ENCODE measurements around the gene S100A9. TPM values are rescaled to one million over a fixed set of nuclear protein-coding genes. Genes with fewer than 3 reads are reported as not detected.

S100A9 gene
- total RNA-seq, 1 experiment from 2014 or later: 1.8 TPM

GRCh38 chr1:153360592-153361479 lies 3.2 kb downstream of the S100A9 start:
- DNase-seq (ENCODE audit: low spot score): no peak

- DNase-seq (ENCODE audit: low spot score): no peak
Measured at GRCh38 chr1:153361480-153362109, 3.9 kb downstream of the S100A9 start.

- DNase-seq (ENCODE audit: low spot score): no peak
Measured at GRCh38 chr1:153362187-153362775, 4.6 kb downstream of the S100A9 start.

- DNase-seq (ENCODE audit: low spot score): no peak
Measured at GRCh38 chr1:153363641-153364040, 6.0 kb downstream of the S100A9 start.

GRCh38 chr1:153364156-153364555 lies 6.5 kb downstream of the S100A9 start:
- DNase-seq (ENCODE audit: low spot score): no peak

GRCh38 chr1:153364766-153365666 lies 7.4 kb downstream of the S100A9 start:
- DNase-seq (ENCODE audit: low spot score): no peak

- no peak for DNase-seq (ENCODE audit: low spot score)
Measured at GRCh38 chr1:153365696-153366095, 8.0 kb downstream of the S100A9 start.

- no peak for DNase-seq (ENCODE audit: low spot score)
Measured at GRCh38 chr1:153366261-153366660, 8.6 kb downstream of the S100A9 start.

- DNase-seq (ENCODE audit: low spot score): no peak
Measured at GRCh38 chr1:153367090-153367489, 9.4 kb downstream of the S100A9 start.

- no peak for DNase-seq (ENCODE audit: low spot score)
Measured at GRCh38 chr1:153368495-153368894, 10.8 kb downstream of the S100A9 start.

- no peak for DNase-seq (ENCODE audit: low spot score)
Measured at GRCh38 chr1:153370146-153370545, 12.5 kb downstream of the S100A9 start.

GRCh38 chr1:153371231-153371630 lies 13.6 kb downstream of the S100A9 start:
- no peak for DNase-seq (ENCODE audit: low spot score)

GRCh38 chr1:153372571-153372970 lies 14.9 kb downstream of the S100A9 start:
- no peak for DNase-seq (ENCODE audit: low spot score)

GRCh38 chr1:153374071-153374470 lies 16.4 kb downstream of the S100A9 start:
- no peak for DNase-seq (ENCODE audit: low spot score)

GRCh38 chr1:153375511-153375910 lies 17.9 kb downstream of the S100A9 start, which contains the start of gene S100A12:
Gene S100A12, minus strand, starts transcription at chr1:153375621. Its CDS starts 1,029 bp downstream, at chr1:153374592.
- DNase-seq (ENCODE audit: low spot score): no peak

- DNase-seq (ENCODE audit: low spot score): no peak
Measured at GRCh38 chr1:153379591-153379990, 21.9 kb downstream of the S100A9 start.

GRCh38 chr1:153380711-153381110 lies 23.1 kb downstream of the S100A9 start:
- DNase-seq (ENCODE audit: low spot score): no peak

- no peak for DNase-seq (ENCODE audit: low spot score)
Measured at GRCh38 chr1:153384958-153385580, 27.4 kb downstream of the S100A9 start.

GRCh38 chr1:153386500-153386901 lies 28.8 kb downstream of the S100A9 start:
- no peak for DNase-seq (ENCODE audit: low spot score)

GRCh38 chr1:153387001-153387400 lies 29.3 kb downstream of the S100A9 start:
- DNase-seq (ENCODE audit: low spot score): no peak

GRCh38 chr1:153387785-153388184 lies 30.1 kb downstream of the S100A9 start:
- DNase-seq (ENCODE audit: low spot score): no peak

All from HT-29 (cell line).